DMS79 treated with DMSO at 0.1 percent for 48 hours (cell line): ENCODE results near the gene HDAC5.

Experiments
- DNase-seq: peaks from one replicate; lab custom pipeline; 2025; lab: John Stamatoyannopoulos, UW

The HDAC5 gene

GRCh38 chr17:44086364-44087311 is 36.8 kb downstream of the HDAC5 start:
- no peak for DNase-seq

- DNase-seq: no peak
Measured at GRCh38 chr17:44085908-44086307, 37.5 kb downstream of the HDAC5 start.

GRCh38 chr17:44084921-44085320 is 38.5 kb downstream of the HDAC5 start:
- no peak for DNase-seq

GRCh38 chr17:44084131-44084538 is 39.3 kb downstream of the HDAC5 start:
- no peak for DNase-seq

- DNase-seq: no peak
Measured at GRCh38 chr17:44083250-44083849, 40.1 kb downstream of the HDAC5 start.

- no peak for DNase-seq
Measured at GRCh38 chr17:44082256-44082927, 41.0 kb downstream of the HDAC5 start.

- no peak for DNase-seq
Measured at GRCh38 chr17:44081681-44082080, 41.8 kb downstream of the HDAC5 start.

- no peak for DNase-seq
Measured at GRCh38 chr17:44079877-44080821, 43.3 kb downstream of the HDAC5 start.

GRCh38 chr17:44078412-44078811 is 45.0 kb downstream of the HDAC5 start:
- no peak for DNase-seq

- no peak for DNase-seq
Measured at GRCh38 chr17:44077595-44077909, 45.9 kb downstream of the HDAC5 start.

GRCh38 chr17:44076716-44077594 is 46.5 kb downstream of the HDAC5 start:
- DNase-seq: no peak

GRCh38 chr17:44075598-44076293 is 47.7 kb downstream of the HDAC5 start:
- DNase-seq: no peak

- DNase-seq: no peak
Measured at GRCh38 chr17:44074911-44075285, 48.5 kb downstream of the HDAC5 start.

GRCh38 chr17:44074231-44074910 is 49.1 kb downstream of the HDAC5 start:
- peak; percentile 45 for DNase-seq

GRCh38 chr17:44071772-44072171 is 51.7 kb downstream of the HDAC5 start:
- DNase-seq: no peak

- no peak for DNase-seq
Measured at GRCh38 chr17:44071198-44071520, 52.3 kb downstream of the HDAC5 start.

GRCh38 chr17:44070455-44071197 is 52.8 kb downstream of the HDAC5 start, which contains the start of gene G6PC3:
Gene G6PC3 (plus strand): TSS chr17:44070735. CDS start chr17:44070966, 231 bp downstream.
- DNase-seq: peak; percentile 96

- no peak for DNase-seq
Measured at GRCh38 chr17:44069974-44070454, 53.4 kb downstream of the HDAC5 start.

GRCh38 chr17:44067545-44067940 is 55.9 kb downstream of the HDAC5 start:
- no peak for DNase-seq
